Neural cell (in vitro differentiated cells): ENCODE data around the gene IP6K1.

Experiments used
- RAD21 ChIP-seq: fragments of 450-650 bp; conservative IDR thresholded peaks from 2 replicates; pipeline ENCODE4 v1.6.1; 2014; ENCODE audit warnings: antibody characterized with exemption, mild to moderate bottlenecking, moderate library complexity
- TF ChIP-seq, protein P1 (sequence below): fragments of 450-650 bp; IDR thresholded peaks from 2 replicates; pipeline ENCODE4 v1.5.1; 2014; ENCODE audit warnings: antibody characterized with exemption, mild to moderate bottlenecking, moderate library complexity; ENCODE audit not compliant: poor library complexity, severe bottlenecking

DNA sequence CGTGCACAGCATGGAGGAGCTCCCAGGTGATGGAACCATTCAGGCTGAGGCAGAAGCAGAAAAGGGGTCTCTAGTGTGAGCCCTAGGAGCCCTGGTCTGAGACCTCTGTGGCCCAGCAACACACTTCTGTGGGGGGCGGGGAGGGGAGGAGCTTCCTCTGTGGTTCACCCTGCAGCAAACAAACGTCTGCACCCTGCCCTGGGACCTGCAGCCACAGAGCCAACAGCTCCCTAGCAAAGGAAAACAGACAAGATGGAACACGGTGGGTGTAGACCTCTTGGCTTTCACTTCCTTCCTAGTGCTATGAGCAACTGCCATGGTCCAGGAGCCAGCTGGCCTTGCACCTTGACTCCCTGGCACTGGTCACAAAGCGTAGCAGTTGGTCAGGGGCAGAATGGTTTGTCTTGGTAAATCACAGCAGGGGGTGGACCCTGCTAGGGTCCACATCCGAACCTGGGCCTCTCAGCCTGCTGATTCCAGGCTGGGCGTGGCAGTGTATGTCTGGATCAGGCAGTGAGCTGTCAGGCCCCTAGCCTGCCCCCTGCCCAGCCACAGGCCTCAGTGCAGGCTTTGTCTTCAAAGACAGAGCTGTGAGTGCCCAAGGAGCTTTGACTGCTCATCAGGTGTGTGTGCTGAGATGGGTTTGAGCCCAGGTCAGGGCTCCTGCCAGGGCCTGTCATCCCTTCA, 73.6 kb downstream of the IP6K1 start:
- no peak for TF ChIP-seq RAD21
- TF ChIP-seq, protein P1, sequence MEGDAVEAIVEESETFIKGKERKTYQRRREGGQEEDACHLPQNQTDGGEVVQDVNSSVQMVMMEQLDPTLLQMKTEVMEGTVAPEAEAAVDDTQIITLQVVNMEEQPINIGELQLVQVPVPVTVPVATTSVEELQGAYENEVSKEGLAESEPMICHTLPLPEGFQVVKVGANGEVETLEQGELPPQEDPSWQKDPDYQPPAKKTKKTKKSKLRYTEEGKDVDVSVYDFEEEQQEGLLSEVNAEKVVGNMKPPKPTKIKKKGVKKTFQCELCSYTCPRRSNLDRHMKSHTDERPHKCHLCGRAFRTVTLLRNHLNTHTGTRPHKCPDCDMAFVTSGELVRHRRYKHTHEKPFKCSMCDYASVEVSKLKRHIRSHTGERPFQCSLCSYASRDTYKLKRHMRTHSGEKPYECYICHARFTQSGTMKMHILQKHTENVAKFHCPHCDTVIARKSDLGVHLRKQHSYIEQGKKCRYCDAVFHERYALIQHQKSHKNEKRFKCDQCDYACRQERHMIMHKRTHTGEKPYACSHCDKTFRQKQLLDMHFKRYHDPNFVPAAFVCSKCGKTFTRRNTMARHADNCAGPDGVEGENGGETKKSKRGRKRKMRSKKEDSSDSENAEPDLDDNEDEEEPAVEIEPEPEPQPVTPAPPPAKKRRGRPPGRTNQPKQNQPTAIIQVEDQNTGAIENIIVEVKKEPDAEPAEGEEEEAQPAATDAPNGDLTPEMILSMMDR: no peak
